ENCODE results near the gene MAPKAP1.

Gene MAPKAP1

GRCh38 chr9:125730168-125730567 is 23.2 kb upstream of the MAPKAP1 start:
- H3K9me3 ChIP-seq (ENCODE audit: insufficient read depth, low read length), result no peaks in the 10 kb centered on the region

GRCh38 chr9:125726456-125727132 is 19.6 kb upstream of the MAPKAP1 start:
- no peaks in the 10 kb centered on the region for H3K27me3 ChIP-seq (ENCODE audit: insufficient read depth, insufficient read length)
- H3K9me3 ChIP-seq (ENCODE audit: insufficient read depth, low read length), result no peaks in the 10 kb centered on the region
- no peak for DNase-seq (ENCODE audit: low read depth, low spot score)
- H3K4me1 ChIP-seq (ENCODE audit: insufficient read depth, insufficient read length), result peaks cover 2% of the 10 kb centered on the region
- H3K36me3 ChIP-seq (ENCODE audit: insufficient read depth, insufficient read length, low read length), result no peaks in the 10 kb centered on the region
- no peak overlapping the region for H3K9ac ChIP-seq (ENCODE audit: insufficient read length, low read depth)
- no peak for TF ChIP-seq SUZ12 (IDR thresholded peaks at IDR 0.05; ENCODE audit: extremely low read depth, insufficient read depth, insufficient read length)
- H3K4me3 ChIP-seq (ENCODE audit: insufficient read length, low read depth), result no peak overlapping the region

More at GRCh38 chr9:125730168-125730567, 23.2 kb upstream of the MAPKAP1 start:
- no peak overlapping the region for H3K4me3 ChIP-seq (ENCODE audit: insufficient read length, low read depth)
- no peak overlapping the region for H3K9ac ChIP-seq (ENCODE audit: insufficient read length, low read depth)
- no peaks in the 10 kb centered on the region for H3K36me3 ChIP-seq (ENCODE audit: insufficient read depth, insufficient read length, low read length)
- H3K27me3 ChIP-seq (ENCODE audit: insufficient read depth, insufficient read length), result no peaks in the 10 kb centered on the region
- TF ChIP-seq YY1 (IDR thresholded peaks at IDR 0.05; ENCODE audit: insufficient read depth, insufficient read length) (no peak), SUZ12 (IDR thresholded peaks at IDR 0.05; ENCODE audit: extremely low read depth, insufficient read depth, insufficient read length) (no peak), ZNF274 (IDR thresholded peaks at IDR 0.05; ENCODE audit: low read depth, low read length) (no peak)
- DNase-seq (ENCODE audit: low read depth, low spot score), result no peak
- peaks cover 2% of the 10 kb centered on the region for H3K4me1 ChIP-seq (ENCODE audit: insufficient read depth, insufficient read length)

- peaks cover 20% of the 10 kb centered on the region for H3K36me3 ChIP-seq (ENCODE audit: insufficient read depth, insufficient read length, low read length)
- H3K9me3 ChIP-seq (ENCODE audit: insufficient read depth, low read length), result no peaks in the 10 kb centered on the region
Measured at GRCh38 chr9:125707472-125707804, 430 bp upstream of the MAPKAP1 start.

GRCh38 chr9:125705893-125706292 is 1.1 kb downstream of the MAPKAP1 start:
- Histone ChIP-seq H3K9ac (ENCODE audit: insufficient read length, low read depth) (peak overlapping the region; percentile 95), H3K4me1 (ENCODE audit: insufficient read depth, insufficient read length) (peaks cover 1% of the 10 kb centered on the region), H3K9me3 (ENCODE audit: insufficient read depth, low read length) (no peaks in the 10 kb centered on the region), H3K36me3 (ENCODE audit: insufficient read depth, insufficient read length, low read length) (peaks cover 20% of the 10 kb centered on the region), H3K4me3 (ENCODE audit: insufficient read length, low read depth) (peak overlapping the region; percentile 91), H3K27me3 (ENCODE audit: insufficient read depth, insufficient read length) (no peaks in the 10 kb centered on the region)
- TF ChIP-seq SUZ12 (IDR thresholded peaks at IDR 0.05; ENCODE audit: extremely low read depth, insufficient read depth, insufficient read length) (no peak), YY1 (IDR thresholded peaks at IDR 0.05; ENCODE audit: insufficient read depth, insufficient read length) (no peak)
- no peak for DNase-seq (ENCODE audit: low read depth, low spot score)

More at GRCh38 chr9:125707472-125707804, 430 bp upstream of the MAPKAP1 start:
- H3K4me3 ChIP-seq (ENCODE audit: insufficient read length, low read depth), result peak overlapping the region; percentile 5
- no peaks in the 10 kb centered on the region for H3K27me3 ChIP-seq (ENCODE audit: insufficient read depth, insufficient read length)
- TF ChIP-seq SUZ12 (IDR thresholded peaks at IDR 0.05; ENCODE audit: extremely low read depth, insufficient read depth, insufficient read length) (no peak), YY1 (IDR thresholded peaks at IDR 0.05; ENCODE audit: insufficient read depth, insufficient read length) (no peak), ZNF274 (IDR thresholded peaks at IDR 0.05; ENCODE audit: low read depth, low read length) (no peak)
- H3K4me1 ChIP-seq (ENCODE audit: insufficient read depth, insufficient read length), result no peaks in the 10 kb centered on the region
- no peak for DNase-seq (ENCODE audit: low read depth, low spot score)
- H3K9ac ChIP-seq (ENCODE audit: insufficient read length, low read depth), result peak overlapping the region; percentile 58

- no peak for DNase-seq (ENCODE audit: low read depth, low spot score)
- H3K9me3 ChIP-seq (ENCODE audit: insufficient read depth, low read length), result no peaks in the 10 kb centered on the region
- TF ChIP-seq YY1 (IDR thresholded peaks at IDR 0.05; ENCODE audit: insufficient read depth, insufficient read length) (no peak), SUZ12 (IDR thresholded peaks at IDR 0.05; ENCODE audit: extremely low read depth, insufficient read depth, insufficient read length) (no peak), ZNF274 (IDR thresholded peaks at IDR 0.05; ENCODE audit: low read depth, low read length) (no peak)
Measured at GRCh38 chr9:125703662-125704061, 3.3 kb downstream of the MAPKAP1 start.

GRCh38 chr9:125701351-125701750 is 5.7 kb downstream of the MAPKAP1 start:
- no peaks in the 10 kb centered on the region for H3K27me3 ChIP-seq (ENCODE audit: insufficient read depth, insufficient read length)
- no peak overlapping the region for H3K9ac ChIP-seq (ENCODE audit: insufficient read length, low read depth)
- H3K36me3 ChIP-seq (ENCODE audit: insufficient read depth, insufficient read length, low read length), result peaks cover 20% of the 10 kb centered on the region
- no peaks in the 10 kb centered on the region for H3K9me3 ChIP-seq (ENCODE audit: insufficient read depth, low read length)
- H3K4me1 ChIP-seq (ENCODE audit: insufficient read depth, insufficient read length), result peaks cover 3% of the 10 kb centered on the region
- TF ChIP-seq ZNF274 (IDR thresholded peaks at IDR 0.05; ENCODE audit: low read depth, low read length) (no peak), SUZ12 (IDR thresholded peaks at IDR 0.05; ENCODE audit: extremely low read depth, insufficient read depth, insufficient read length) (no peak), YY1 (IDR thresholded peaks at IDR 0.05; ENCODE audit: insufficient read depth, insufficient read length) (no peak)
- H3K4me3 ChIP-seq (ENCODE audit: insufficient read length, low read depth), result no peak overlapping the region
- DNase-seq (ENCODE audit: low read depth, low spot score), result peak; percentile 63

More at GRCh38 chr9:125703662-125704061, 3.3 kb downstream of the MAPKAP1 start:
- Histone ChIP-seq H3K4me1 (ENCODE audit: insufficient read depth, insufficient read length) (peaks cover 3% of the 10 kb centered on the region), H3K9ac (ENCODE audit: insufficient read length, low read depth) (no peak overlapping the region), H3K27me3 (ENCODE audit: insufficient read depth, insufficient read length) (no peaks in the 10 kb centered on the region), H3K36me3 (ENCODE audit: insufficient read depth, insufficient read length, low read length) (peaks cover 20% of the 10 kb centered on the region), H3K4me3 (ENCODE audit: insufficient read length, low read depth) (no peak overlapping the region)

- Histone ChIP-seq H3K9me3 (ENCODE audit: insufficient read depth, low read length) (no peaks in the 10 kb centered on the region), H3K27me3 (ENCODE audit: insufficient read depth, insufficient read length) (no peaks in the 10 kb centered on the region), H3K36me3 (ENCODE audit: insufficient read depth, insufficient read length, low read length) (peaks cover 20% of the 10 kb centered on the region), H3K4me1 (ENCODE audit: insufficient read depth, insufficient read length) (peaks cover 3% of the 10 kb centered on the region), H3K9ac (ENCODE audit: insufficient read length, low read depth) (no peak overlapping the region), H3K4me3 (ENCODE audit: insufficient read length, low read depth) (no peak overlapping the region)
- peak; percentile 38 for DNase-seq (ENCODE audit: low read depth, low spot score)
- no peak for TF ChIP-seq ZNF274 (IDR thresholded peaks at IDR 0.05; ENCODE audit: low read depth, low read length)
- TF ChIP-seq SUZ12 (IDR thresholded peaks at IDR 0.05; ENCODE audit: extremely low read depth, insufficient read depth, insufficient read length), result no peak
Measured at GRCh38 chr9:125700791-125701190, 6.2 kb downstream of the MAPKAP1 start.
